HG03521 (cell line): ENCODE measurements around the gene KRT17.
"Not testable (repeated sequence)": the region's sequence is repeated elsewhere in the genome, so short reads cannot be mapped to it uniquely, and the experiment has no call there.

Experiments used
- ATAC-seq: cut with Tn5 transposase; IDR thresholded peaks from one replicate; pipeline ENCODE4 v1.9.1; 2021; ENCODE audit warnings: mild to moderate bottlenecking, moderate library complexity; ENCODE audit not compliant: unreplicated experiment

The KRT17 gene

GRCh38 chr17:41600318-41600717, 24.1 kb downstream of the KRT17 start:
- no peak for ATAC-seq

GRCh38 chr17:41599680-41600079, 24.7 kb downstream of the KRT17 start:
- ATAC-seq, result no peak

GRCh38 chr17:41595585-41595984, 28.8 kb downstream of the KRT17 start:
- no peak for ATAC-seq

- no peak for ATAC-seq
Observed at GRCh38 chr17:41594363-41594915, 29.9 kb downstream of the KRT17 start.

GRCh38 chr17:41593306-41593981, 30.9 kb downstream of the KRT17 start:
- ATAC-seq, result no peak

GRCh38 chr17:41592601-41593305, 31.6 kb downstream of the KRT17 start:
- no peak for ATAC-seq

GRCh38 chr17:41589301-41589700, 35.1 kb downstream of the KRT17 start:
- no peak for ATAC-seq

- no peak for ATAC-seq
Observed at GRCh38 chr17:41588126-41588810, 36.1 kb downstream of the KRT17 start.

DNA sequence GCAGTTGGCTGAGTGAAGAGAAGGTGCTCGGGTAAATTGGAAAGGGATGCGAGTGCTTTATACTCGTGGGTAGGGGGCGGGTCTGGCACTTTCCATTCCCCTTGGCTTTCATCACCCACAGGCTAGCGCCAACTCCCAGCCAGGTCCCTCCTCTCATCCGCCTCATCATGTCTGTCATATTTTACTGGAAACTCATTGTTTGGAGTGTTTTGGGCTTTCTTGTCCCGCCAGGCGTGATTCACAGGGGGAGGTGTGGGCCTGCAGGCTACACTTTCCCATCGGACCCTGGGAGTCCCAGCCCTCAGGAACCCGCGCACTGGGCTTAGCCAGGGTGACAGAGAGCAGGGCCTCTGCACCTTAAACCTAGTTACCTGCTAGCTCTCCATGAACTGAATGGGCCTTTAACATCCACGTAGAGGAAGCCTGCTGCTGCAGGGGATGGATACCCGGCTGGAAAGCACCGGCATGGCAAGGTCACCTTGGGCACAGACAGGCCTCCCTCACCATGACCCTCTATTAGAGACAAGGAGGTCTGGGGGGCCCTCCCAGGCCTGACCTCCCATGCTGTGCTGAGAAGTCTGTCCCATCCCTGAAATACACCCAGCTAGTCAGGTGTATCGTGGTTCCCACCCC, 37.4 kb downstream of the KRT17 start, which contains the start of gene KRT14:
Gene KRT14 (minus strand): TSS at position 33 of the 633 bp plus-strand sequence. CDS start 61 bp downstream, outside the sequence.
- ATAC-seq, result no peak

- no peak for ATAC-seq
Observed at GRCh38 chr17:41585301-41586056, 38.9 kb downstream of the KRT17 start.

- not testable (repeated sequence) for ATAC-seq
Observed at GRCh38 chr17:41584331-41584927, 39.9 kb downstream of the KRT17 start.

DNA sequence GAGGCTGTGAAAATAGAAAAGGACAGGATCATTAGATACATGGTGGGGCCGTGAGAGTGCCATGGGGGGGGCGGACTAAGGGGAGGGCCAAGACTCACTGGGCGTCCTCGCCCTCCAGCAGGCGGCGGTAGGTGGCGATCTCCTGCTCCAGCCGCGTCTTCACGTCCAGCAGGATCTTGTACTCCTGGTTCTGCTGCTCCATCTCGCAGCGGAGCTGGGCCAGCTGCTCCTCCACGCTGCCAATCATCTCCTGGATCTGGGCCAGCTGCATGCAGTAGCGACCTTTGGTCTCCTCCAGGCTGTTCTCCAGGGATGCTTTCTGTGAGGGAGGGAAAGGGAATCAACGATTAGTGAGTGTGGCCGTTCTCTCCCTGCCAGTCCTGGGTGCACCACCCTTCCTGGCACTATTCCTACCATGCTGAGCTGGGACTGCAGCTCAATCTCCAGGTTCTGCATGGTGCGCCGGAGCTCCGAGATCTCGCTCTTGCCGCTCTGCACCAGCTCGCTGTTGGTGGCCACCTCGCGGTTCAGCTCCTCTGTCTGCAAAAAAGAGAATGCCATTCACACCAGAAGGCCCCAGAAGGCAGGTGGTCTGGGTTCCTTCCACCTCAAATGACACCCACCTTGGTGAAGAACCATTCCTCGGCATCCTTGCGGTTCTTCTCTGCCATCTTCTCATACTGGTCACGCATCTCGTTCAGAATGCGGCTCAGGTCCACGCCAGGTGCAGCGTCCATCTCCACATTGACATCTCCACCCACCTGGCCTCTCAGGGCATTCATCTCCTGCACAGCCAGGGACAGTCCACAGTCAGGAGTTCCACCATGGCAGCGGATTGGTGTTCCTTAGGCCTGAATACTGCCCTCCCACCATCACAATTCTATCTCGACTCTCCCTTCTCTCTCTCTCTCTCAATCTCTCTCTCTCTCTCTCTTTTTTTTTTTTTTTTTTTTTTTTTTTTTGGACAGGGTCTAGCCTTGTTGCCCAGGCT, 40.9 kb downstream of the KRT17 start:
- no peak for ATAC-seq

- not testable (repeated sequence) for ATAC-seq
Observed at GRCh38 chr17:41582061-41582968, 42.1 kb downstream of the KRT17 start.

- no peak for ATAC-seq
Observed at GRCh38 chr17:41581366-41582060, 42.9 kb downstream of the KRT17 start.

DNA sequence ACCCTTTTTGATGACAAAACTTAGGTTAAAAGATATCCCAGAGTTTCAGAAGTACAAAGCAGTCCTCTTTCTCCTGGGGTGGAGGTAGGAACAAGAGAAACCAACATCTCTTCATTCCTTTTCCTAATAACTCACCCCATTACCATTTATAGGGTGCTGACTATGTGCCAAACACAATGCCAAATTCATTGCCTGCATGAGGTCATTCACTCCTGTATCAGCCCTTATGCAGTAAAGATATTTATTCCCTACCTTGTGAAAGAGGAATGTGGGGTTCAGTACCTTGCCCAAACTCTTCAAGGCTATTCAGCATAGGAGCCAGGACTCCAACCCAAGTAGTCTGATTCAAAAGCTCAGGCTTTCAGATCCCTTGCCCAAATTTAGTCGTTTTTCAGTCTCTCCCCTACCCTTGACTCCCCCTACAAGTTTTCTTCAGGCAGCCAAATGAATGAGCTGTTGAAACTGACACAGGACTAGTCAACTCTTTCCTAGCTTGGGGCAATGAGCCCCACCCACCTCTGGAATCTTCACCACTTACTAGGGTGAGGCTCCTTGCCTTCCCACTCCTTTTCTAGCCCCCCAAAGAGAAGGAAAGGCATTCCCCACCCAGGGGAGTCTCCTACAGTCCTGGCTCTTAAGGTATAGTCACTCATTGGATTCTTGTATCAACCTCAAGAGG, 43.5 kb downstream of the KRT17 start:
- no peak for ATAC-seq

- ATAC-seq, result no peak
Observed at GRCh38 chr17:41580244-41580575, 44.2 kb downstream of the KRT17 start.
